ENCODE measurements around the gene H2BW2. TPM values are rescaled to one million over a fixed set of nuclear protein-coding genes. Genes with fewer than 3 reads are reported as not detected.

H2BW2 gene
- total and polyA plus RNA-seq, 10 of the 15 experiments (the other 5 are each of a cell fraction or from before 2014, with no cell fraction given) = not detected

- TF ChIP-seq CEBPZ (IDR thresholded peaks at IDR 0.05; ENCODE audit: low read depth, low read length) (no peak), CBX3 (IDR thresholded peaks at IDR 0.05; ENCODE audit: borderline replicate concordance, low read depth) (no peak)
These were observed 5.9 kb downstream of the H2BW2 start (continued) for GRCh38 chrX:104045642-104046041.

GRCh38 chrX:104047171-104047570 is 7.4 kb downstream of the H2BW2 start:
- Histone ChIP-seq H3K4me1 (ENCODE audit: control insufficient read depth, insufficient read depth, low read length) (no peaks in the 10 kb centered on the region), H4K20me1 (ENCODE audit: control insufficient read depth, insufficient read depth) (no peaks in the 10 kb centered on the region), H3K36me3 (ENCODE audit: control insufficient read depth in 2 of 2, insufficient read depth in 2 of 2, low read length in 1 of 2) (no peaks in the 10 kb centered on the region), H3K27ac (ENCODE audit: control insufficient read depth, insufficient read depth) (no peak overlapping the region), H3K79me2 (ENCODE audit: control insufficient read depth, insufficient read depth, low read length) (no peaks in the 10 kb centered on the region), H3K9me3 (replicated peaks; ENCODE audit: control insufficient read depth, insufficient read depth, low read length) (no peaks in the 10 kb centered on the region), H3K4me2 (ENCODE audit: control insufficient read depth, insufficient read depth) (no peak overlapping the region), H3K4me3 (no peak overlapping the region), H2AFZ (ENCODE audit: control insufficient read depth, low read depth, low read length) (no peak overlapping the region), H3K27me3 (replicated peaks in 1 of 2; ENCODE audit: control insufficient read depth in 2 of 2, insufficient read depth in 2 of 2, low read length in 1 of 2) (no peaks in the 10 kb centered on the region), H3K9ac (ENCODE audit: control insufficient read depth, insufficient read depth, low read length) (no peak overlapping the region)
- RAD21 ChIA-PET (ENCODE audit: unreplicated experiment) = no interaction called here
- intact Hi-C loops (cut with micrococcal nuclease; ENCODE audit: unreplicated experiment) (no loop called here), in situ Hi-C loops (cut with MboI) (no loop called here)
- FAIRE-seq (no peak), DNase-seq (ENCODE audit: low read depth, low spot score) (no peak), ATAC-seq (no peak)
- POLR2A ChIA-PET = no interaction called here
- 40% methylated on average over 13 of the region's 13 CpGs for WGBS (ENCODE audit: insufficient coverage, insufficient replicate concordance, low lambda C conversion rate, missing lambda C conversion rate)
- no TSS peak for BruUV-seq (replicated peaks)
- SMC1A ChIA-PET (ENCODE audit: uncharacterized antibody, unreplicated experiment) = no interaction called here
- TF ChIP-seq E2F4 (IDR thresholded peaks at IDR 0.05; ENCODE audit: low read depth, low read length) = no peak
- TF ChIP-seq MEF2B (IDR thresholded peaks at IDR 0.05; ENCODE audit: partially characterized antibody, poor library complexity, severe bottlenecking) = no peak
- TF ChIP-seq PML (IDR thresholded peaks at IDR 0.05; ENCODE audit: low read length) = no peak
- TF ChIP-seq MAX (IDR thresholded peaks at IDR 0.05; ENCODE audit: low read depth, low read length) = no peak
- TF ChIP-seq NFIC (IDR thresholded peaks at IDR 0.05; ENCODE audit: low read depth, low read length) = no peak
- no peak for TF ChIP-seq RBBP5 (conservative IDR thresholded peaks at IDR 0.05)
- TF ChIP-seq MTA3 (IDR thresholded peaks at IDR 0.05; ENCODE audit: borderline replicate concordance, low read length) = no peak
- TF ChIP-seq MYB (IDR thresholded peaks at IDR 0.05; ENCODE audit: borderline replicate concordance, low read depth, low read length) = no peak
- TF ChIP-seq NBN (IDR thresholded peaks at IDR 0.05) = no peak
- no peak for TF ChIP-seq CEBPZ (IDR thresholded peaks at IDR 0.05; ENCODE audit: low read depth, low read length)
- no peak for TF ChIP-seq MEF2A (IDR thresholded peaks at IDR 0.05; ENCODE audit: insufficient read depth, low read depth, low read length)
- TF ChIP-seq STAT1 (conservative IDR thresholded peaks at IDR 0.05) = no peak
- TF ChIP-seq NR2C2 (IDR thresholded peaks at IDR 0.05; ENCODE audit: borderline replicate concordance, control insufficient read depth, insufficient read length, low read depth) = no peak
- no peak for TF ChIP-seq EED (IDR thresholded peaks at IDR 0.05; ENCODE audit: low read depth)
- TF ChIP-seq NFYA (IDR thresholded peaks at IDR 0.05; ENCODE audit: borderline replicate concordance, low read depth, low read length) = no peak
- CTCF ChIA-PET = no interaction called here

Measured in GM12878 (cell line).